Peyer's patch (tissue), 4 donors: ENCODE measurements around the gene KIF6.

Experiments
- POLR2A ChIP-seq, 2 donors: fragments of 450-650 bp; IDR thresholded peaks; one replicate each; pipeline ENCODE4 v1.5.1; 2017; ENCODE audit warnings: antibody characterized with exemption in 2 of 2, mild to moderate bottlenecking in 2 of 2, moderate library complexity in 2 of 2
- TF ChIP-seq, protein P1 (sequence below), 6 experiments: fragments of 450-650 bp in 4 of 6; fragments of 200-600 bp in 2 of 6; sonication (generic) in 1 of 6; IDR thresholded peaks; one replicate each; pipeline ENCODE4 v1.5.1; 2017 to 2019; ENCODE audit warnings: antibody characterized with exemption in 6 of 6, mild to moderate bottlenecking in 3 of 6, moderate library complexity in 1 of 6

DNA sequence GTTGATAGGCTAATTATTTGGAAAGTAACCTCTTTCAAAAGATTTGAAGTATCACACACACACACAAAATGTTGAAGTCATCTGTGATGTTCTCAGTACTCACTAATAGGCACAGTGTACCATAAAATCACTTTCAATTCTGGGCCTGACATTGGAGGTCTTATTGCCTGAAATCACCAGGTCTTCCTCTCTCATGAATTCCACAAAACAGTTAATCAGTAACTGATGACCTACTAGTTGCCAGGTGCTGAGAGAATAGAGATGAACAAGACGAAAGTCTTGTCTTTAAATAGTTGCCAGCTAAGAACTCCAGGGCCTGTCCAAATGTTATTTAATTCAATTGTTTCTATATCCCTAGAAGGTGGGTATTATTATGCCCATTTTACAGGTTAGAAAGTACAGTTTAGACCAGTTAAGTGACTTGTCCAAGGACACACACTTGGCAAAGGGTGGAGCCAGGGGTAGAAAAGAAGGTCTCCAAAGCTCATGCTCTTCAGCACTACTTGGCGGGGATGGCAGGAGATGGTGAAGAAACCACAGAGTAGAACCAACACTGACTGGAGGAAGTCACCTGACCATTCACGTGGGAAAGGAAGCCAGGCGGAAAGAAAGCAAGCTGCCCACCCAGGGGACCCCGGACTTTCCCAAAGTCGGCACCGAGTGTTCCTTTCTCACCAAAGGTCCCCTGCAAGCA, 116.4 kb downstream of the KIF6 start:
- TF ChIP-seq, protein P1, sequence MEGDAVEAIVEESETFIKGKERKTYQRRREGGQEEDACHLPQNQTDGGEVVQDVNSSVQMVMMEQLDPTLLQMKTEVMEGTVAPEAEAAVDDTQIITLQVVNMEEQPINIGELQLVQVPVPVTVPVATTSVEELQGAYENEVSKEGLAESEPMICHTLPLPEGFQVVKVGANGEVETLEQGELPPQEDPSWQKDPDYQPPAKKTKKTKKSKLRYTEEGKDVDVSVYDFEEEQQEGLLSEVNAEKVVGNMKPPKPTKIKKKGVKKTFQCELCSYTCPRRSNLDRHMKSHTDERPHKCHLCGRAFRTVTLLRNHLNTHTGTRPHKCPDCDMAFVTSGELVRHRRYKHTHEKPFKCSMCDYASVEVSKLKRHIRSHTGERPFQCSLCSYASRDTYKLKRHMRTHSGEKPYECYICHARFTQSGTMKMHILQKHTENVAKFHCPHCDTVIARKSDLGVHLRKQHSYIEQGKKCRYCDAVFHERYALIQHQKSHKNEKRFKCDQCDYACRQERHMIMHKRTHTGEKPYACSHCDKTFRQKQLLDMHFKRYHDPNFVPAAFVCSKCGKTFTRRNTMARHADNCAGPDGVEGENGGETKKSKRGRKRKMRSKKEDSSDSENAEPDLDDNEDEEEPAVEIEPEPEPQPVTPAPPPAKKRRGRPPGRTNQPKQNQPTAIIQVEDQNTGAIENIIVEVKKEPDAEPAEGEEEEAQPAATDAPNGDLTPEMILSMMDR (IDR thresholded peaks at IDR 0.05) = no peak
- TF ChIP-seq POLR2A (IDR thresholded peaks at IDR 0.05) = no peak
